Endothelial cell of umbilical vein (primary cell): Measurements from ENCODE around the gene PHLPP1.

Experiments used
- CTCF ChIP-seq, 2 donors: IDR thresholded peaks; 1 replicate in 1 of 2; 2 replicates in 1 of 2; pipeline ENCODE4 v1.5.1; 2011; ENCODE audit warnings: low read length in 2 of 2, mild to moderate bottlenecking in 2 of 2, moderate library complexity in 2 of 2, control low read depth in 1 of 2, inconsistent platforms in 1 of 2, low read depth in 1 of 2; ENCODE audit not compliant: insufficient read depth in 1 of 2; ENCODE audit errors: extremely low read depth in 1 of 2
- JUN ChIP-seq: IDR thresholded peaks from 2 replicates; pipeline ENCODE4 v1.6.1; 2011; ENCODE audit warnings: borderline replicate concordance, low read depth; ENCODE audit not compliant: insufficient read length, insufficient read depth
- POLR2A ChIP-seq: IDR thresholded peaks from 2 replicates; pipeline ENCODE4 v1.6.1; 2012; ENCODE audit warnings: low read depth, mild to moderate bottlenecking, control low read depth, low read length

- no peak for TF ChIP-seq JUN
- no peak for TF ChIP-seq POLR2A
- no peak for TF ChIP-seq CTCF (IDR thresholded peaks at IDR 0.05; ENCODE audit: extremely low read depth in 1 of 2, insufficient read depth in 1 of 2, low read depth in 1 of 2, low read length in 2 of 2)
Measured at GRCh38 chr18:62875323-62875722, 160.0 kb downstream of the PHLPP1 start.
